DND-41 (cell line): ENCODE results near the gene LCNL1.

ENCODE experiments used
- CTCF ChIP-seq: IDR thresholded peaks from 2 replicates; pipeline ENCODE4 v1.5.1; 2012; ENCODE audit warnings: borderline replicate concordance, low read length, moderate library complexity, mild to moderate bottlenecking; ENCODE audit not compliant: poor library complexity, severe bottlenecking; ENCODE audit errors: extremely low read depth
- EZH2 ChIP-seq: IDR thresholded peaks from 3 replicates; pipeline ENCODE4 v1.6.1; 2012; ENCODE audit warnings: borderline replicate concordance, low read depth, mild to moderate bottlenecking, moderate library complexity, low read length, inconsistent platforms; ENCODE audit not compliant: severe bottlenecking

GRCh38 chr9:136983656-136984314 is 992 bp downstream of the LCNL1 start:
- TF ChIP-seq CTCF (no peak), EZH2 (no peak)
